H1 (cell line): Measurements from ENCODE around the gene TTC33. TPM values are rescaled to one million over a fixed set of nuclear protein-coding genes. Genes with fewer than 3 reads are reported as not detected.

Source experiments
- CTCF ChIA-PET: fragments of 300-600 bp; sonication (Branson Sonifier 250); formaldehyde crosslinking; loops from one replicate; lab custom pipeline; 2021; ENCODE audit not compliant: partially characterized antibody; lab: Charles Lee
- POLR2A ChIA-PET: fragments of 300-600 bp; sonication (Branson Sonifier 250); formaldehyde crosslinking; loops from one replicate; lab custom pipeline; 2021; ENCODE audit warnings: inconsistent platforms; ENCODE audit not compliant: partially characterized antibody; lab: Charles Lee
- DNase-seq, 2 experiments: peaks; one replicate each; pipeline versions ENCODE4 v3.0.0 to v3.0.0-alpha.2; 2010 to 2022; ENCODE audit warnings: low spot score in 2 of 2, low read depth in 1 of 2, mixed read lengths in 1 of 2
- FAIRE-seq: peaks from 2 replicates; lab custom pipeline; 2011; peaks lifted over from hg19 to GRCh38; lab: Jason Lieb, UNC
- H2AFZ ChIP-seq: 2 replicates; pipeline ENCODE4 v1.8.1; 2012; ENCODE audit warnings: low read length, inconsistent platforms
- H2AK5ac ChIP-seq: 2 replicates; pipeline ENCODE4 v1.6.1; 2013; ENCODE audit warnings: low read depth, low read length
- H2BK120ac ChIP-seq: replicated peaks from 2 replicates; pipeline ENCODE3; 2013; ENCODE audit warnings: low read depth, low read length, inconsistent platforms
- H2BK12ac ChIP-seq: 2 replicates; pipeline ENCODE4 v1.6.1; 2013; ENCODE audit warnings: low read depth, low read length
- H2BK15ac ChIP-seq: 2 replicates; pipeline ENCODE4 v1.6.1; 2013; ENCODE audit warnings: low read length
- H2BK20ac ChIP-seq: 2 replicates; pipeline ENCODE4 v1.6.1; 2013; ENCODE audit warnings: low read length
- H2BK5ac ChIP-seq: 2 replicates; pipeline ENCODE4 v1.6.1; 2013; ENCODE audit warnings: low read depth, low read length
- H3K14ac ChIP-seq: 2 replicates; pipeline ENCODE4 v1.6.1; 2013; ENCODE audit warnings: inconsistent platforms; ENCODE audit not compliant: insufficient read length
- H3K18ac ChIP-seq: 2 replicates; pipeline ENCODE4 v1.6.1; 2013; ENCODE audit warnings: low read length; ENCODE audit errors: extremely low read depth
- H3K23ac ChIP-seq: 2 replicates; pipeline ENCODE4 v1.6.1; 2013; ENCODE audit warnings: inconsistent platforms; ENCODE audit not compliant: insufficient read length
- H3K23me2 ChIP-seq: 2 replicates; pipeline ENCODE4 v1.6.1; 2013; ENCODE audit warnings: low read depth, low read length
- H3K27ac ChIP-seq: 2 replicates; pipeline ENCODE4 v1.6.1; 2011; ENCODE audit warnings: low read depth, low read length, inconsistent platforms
- H3K27me3 ChIP-seq, 4 experiments: replicated peaks in 1 of 4; 1 replicate in 1 of 4; 2 replicates in 3 of 4; pipeline versions ENCODE4 v1.6.1 to v1.8.1; 2011 to 2013; ENCODE audit warnings: low read length in 3 of 4, mild to moderate bottlenecking in 3 of 4, inconsistent platforms in 2 of 4, mixed read lengths in 2 of 4, moderate library complexity in 1 of 4; ENCODE audit not compliant: control insufficient read depth in 3 of 4, insufficient read depth in 3 of 4; ENCODE audit errors: extremely low read depth in 1 of 4
- H3K36me3 ChIP-seq, 4 experiments: 2 replicates each; pipeline versions ENCODE4 v1.6.1 to v1.8.1; 2011 to 2013; ENCODE audit warnings: mild to moderate bottlenecking in 4 of 4, low read length in 3 of 4, moderate library complexity in 2 of 4, control low read depth in 1 of 4, inconsistent platforms in 1 of 4; ENCODE audit not compliant: insufficient read depth in 4 of 4, control insufficient read depth in 2 of 4
- H3K4ac ChIP-seq: replicated peaks from 2 replicates; pipeline ENCODE3; 2013; ENCODE audit warnings: low read length, low read depth, mixed read lengths, inconsistent platforms; ENCODE audit not compliant: insufficient read length
- H3K4me1 ChIP-seq, 4 experiments: replicated peaks in 1 of 4; 1 replicate in 1 of 4; 2 replicates in 3 of 4; pipeline versions ENCODE4 v1.6.1 to v1.8.1; 2011 to 2013; ENCODE audit warnings: low read length in 3 of 4, inconsistent platforms in 2 of 4, mixed read lengths in 1 of 4; ENCODE audit not compliant: insufficient read depth in 4 of 4, control insufficient read depth in 3 of 4
- H3K4me2 ChIP-seq, 2 experiments: 2 replicates each; pipeline versions ENCODE4 v1.6.1 to v1.8.1; 2011 to 2013; ENCODE audit warnings: low read depth in 2 of 2, low read length in 2 of 2, control low read depth in 1 of 2, inconsistent platforms in 1 of 2, mild to moderate bottlenecking in 1 of 2; ENCODE audit not compliant: insufficient read depth in 1 of 2
- H3K4me3 ChIP-seq, 4 experiments: fragments of 200-600, 300-600 bp in 1 of 4; sonication (generic), shearing (Covaris generic), sonication (Bioruptor Twin) in 1 of 4; 2 replicates each; pipeline versions ENCODE4 v1.5.1 to v1.8.1; 2011 to 2016; ENCODE audit warnings: low read length in 4 of 4, low read depth in 3 of 4, control low read depth in 2 of 4, inconsistent platforms in 2 of 4, mild to moderate bottlenecking in 2 of 4, mixed read lengths in 1 of 4, moderate library complexity in 1 of 4; ENCODE audit not compliant: insufficient read depth in 2 of 4; ENCODE audit errors: extremely low read depth in 1 of 4
- H3K56ac ChIP-seq: replicated peaks from 2 replicates; pipeline ENCODE3; 2013; ENCODE audit warnings: low read depth, mild to moderate bottlenecking, mixed read lengths, low read length, inconsistent platforms; ENCODE audit not compliant: insufficient read length
- H3K79me1 ChIP-seq: 2 replicates; pipeline ENCODE4 v1.6.1; 2013; ENCODE audit warnings: low read depth, low read length, control low read depth
- H3K79me2 ChIP-seq, 2 experiments: 2 replicates each; pipeline versions ENCODE4 v1.6.1 to v1.8.1; 2012 to 2013; ENCODE audit warnings: low read length in 2 of 2, mild to moderate bottlenecking in 2 of 2, inconsistent platforms in 1 of 2; ENCODE audit not compliant: insufficient read depth in 2 of 2, control insufficient read depth in 1 of 2
- H3K9ac ChIP-seq, 4 experiments: replicated peaks in 1 of 4; 1 replicate in 1 of 4; 2 replicates in 3 of 4; pipeline versions ENCODE4 v1.6.1 to v1.8.1; 2011 to 2013; ENCODE audit warnings: low read depth in 3 of 4, low read length in 3 of 4, control low read depth in 2 of 4, mild to moderate bottlenecking in 2 of 4, moderate library complexity in 2 of 4, inconsistent platforms in 1 of 4; ENCODE audit errors: extremely low read depth in 1 of 4
- H3K9me3 ChIP-seq, 2 experiments: 2 replicates each; pipeline versions ENCODE4 v1.6.1 to v1.8.1; 2012 to 2013; ENCODE audit warnings: mild to moderate bottlenecking in 2 of 2, moderate library complexity in 2 of 2, control low read depth in 1 of 2, inconsistent platforms in 1 of 2, low read depth in 1 of 2, low read length in 1 of 2, mixed read lengths in 1 of 2; ENCODE audit not compliant: insufficient read depth in 2 of 2
- H4K20me1 ChIP-seq, 2 experiments: replicated peaks in 1 of 2; 2 replicates each; pipeline versions ENCODE3 to v1.8.1; 2011 to 2013; ENCODE audit warnings: inconsistent platforms in 2 of 2, low read length in 2 of 2, mild to moderate bottlenecking in 1 of 2; ENCODE audit not compliant: insufficient read depth in 2 of 2, control insufficient read depth in 1 of 2
- H4K5ac ChIP-seq: 2 replicates; pipeline ENCODE4 v1.6.1; 2013; ENCODE audit warnings: low read length, low read depth, mixed read lengths, inconsistent platforms; ENCODE audit not compliant: insufficient read length
- H4K8ac ChIP-seq: 2 replicates; pipeline ENCODE4 v1.8.0; 2013; ENCODE audit warnings: mild to moderate bottlenecking, moderate library complexity, low read length, inconsistent platforms; ENCODE audit not compliant: insufficient read depth; ENCODE audit errors: extremely low read depth
- H4K91ac ChIP-seq: replicated peaks from 2 replicates; pipeline ENCODE3; 2013; ENCODE audit warnings: low read length, mixed read lengths, inconsistent platforms; ENCODE audit not compliant: insufficient read length
- ATF2 ChIP-seq: IDR thresholded peaks from 2 replicates; pipeline ENCODE4 v1.6.1; 2012; ENCODE audit warnings: low read length, inconsistent platforms
- ATF3 ChIP-seq: IDR thresholded peaks from 2 replicates; pipeline ENCODE4 v1.6.1; 2011; ENCODE audit warnings: low read depth, mild to moderate bottlenecking, low read length; ENCODE audit not compliant: insufficient read depth
- CEBPB ChIP-seq: IDR thresholded peaks from 2 replicates; pipeline ENCODE4 v1.6.1; 2012; ENCODE audit warnings: low read depth, low read length
- CREB1 ChIP-seq: IDR thresholded peaks from 2 replicates; pipeline ENCODE4 v1.6.1; 2012; ENCODE audit warnings: inconsistent platforms
- EGR1 ChIP-seq: IDR thresholded peaks from 2 replicates; pipeline ENCODE4 v1.6.1; 2011; ENCODE audit warnings: low read depth, low read length, borderline replicate concordance
- JUND ChIP-seq: IDR thresholded peaks from 2 replicates; pipeline ENCODE4 v1.6.1; 2011; ENCODE audit warnings: mild to moderate bottlenecking, improper control_type of control experiment, low read length
- POLR2AphosphoS5 ChIP-seq: IDR thresholded peaks from 2 replicates; pipeline ENCODE4 v1.6.1; 2011; ENCODE audit warnings: low read depth, low read length
- RBBP5 ChIP-seq: IDR thresholded peaks from 2 replicates; pipeline ENCODE4 v1.7.1; 2012; ENCODE audit warnings: low read depth, mild to moderate bottlenecking, inconsistent platforms, low read length, moderate library complexity, borderline replicate concordance
- SAP30 ChIP-seq: fragments of 300-600 bp; sonication (generic); IDR thresholded peaks from 2 replicates; pipeline ENCODE4 v1.7.1; 2012; ENCODE audit warnings: low read length, moderate library complexity, mild to moderate bottlenecking, inconsistent platforms; ENCODE audit not compliant: insufficient read depth, insufficient replicate concordance
- USF2 ChIP-seq: IDR thresholded peaks from 2 replicates; pipeline ENCODE4 v1.6.1; 2011; ENCODE audit warnings: low read length, improper control_type of control experiment
- ZNF274 ChIP-seq: IDR thresholded peaks from 2 replicates; pipeline ENCODE4 v1.7.0; 2012; ENCODE audit warnings: low read length, borderline replicate concordance; ENCODE audit errors: extremely low read depth
- WGBS, 2 experiments: shearing (Covaris generic) in 1 of 2; methylation state at CpG; one replicate each; pipeline versions ENCODE4 v1.1.6 to v1.1.7; 2013 to 2015; ENCODE audit warnings: low lambda C conversion rate in 2 of 2, mixed read lengths in 2 of 2, inconsistent platforms in 1 of 2, low coverage in 1 of 2, missing lambda C conversion rate in 1 of 2; ENCODE audit not compliant: insufficient replicate concordance in 2 of 2, insufficient coverage in 1 of 2, insufficient read length in 1 of 2; ENCODE audit errors: extremely low coverage in 1 of 2, missing lambda C conversion rate in 1 of 2; 5-methylcytosine and 5-hydroxymethylcytosine counted together
- polyA plus RNA-seq, 7 experiments: library from polyadenylated mRNA; depleted of rRNA in 3 of 7; stranded (reverse) in 5 of 7; unstranded in 2 of 7; fragments of >200 nt in 5 of 7; fragments of 200-250 nt in 2 of 7; gene quantifications; 1 replicate in 5 of 7; 2 replicates in 1 of 7; 4 replicates in 1 of 7; pipeline versions ENCODE4 v1.2.1 to v1.2.3, GENCODE V29; 2011 to 2013; ENCODE audit warnings: missing spikeins in 2 of 7, mixed read lengths in 2 of 7
- total RNA-seq: library from RNA; stranded (reverse); fragmentation: NEBNext Ultra II Directional; extraction: Animal tissue kit (Norgen Biotek cat#: 25700); gene quantifications from 2 replicates; pipeline ENCODE4 v1.2.1, GENCODE V29; 2021

The TTC33 gene
- total and polyA plus RNA-seq, 2 of the 8 experiments (the other 6 are each of a cell fraction or from before 2014, with no cell fraction given), result 1.2 to 12.6 TPM

- no peak overlapping the region for H3K4me3 ChIP-seq
- FAIRE-seq (no peak), DNase-seq (no peak)
- no peak overlapping the region for H2AK5ac ChIP-seq
- H3K23me2 ChIP-seq, result no peaks in the 10 kb centered on the region
- H3K56ac ChIP-seq, result no peak overlapping the region
- no peak overlapping the region for H2BK15ac ChIP-seq
- H2BK120ac ChIP-seq, result no peak overlapping the region
- CTCF ChIA-PET, result interaction anchor here (1.0 to 2.0 kb wide), 8 partner anchors 10 to 91 kb away, joined by 3 to 6 read pairs (median 4); partner anchors contain the start of gene TTC33
- H3K9me3 ChIP-seq, result no peaks in the 10 kb centered on the region
- POLR2A ChIA-PET, result interaction anchor here (1.2 to 4.4 kb wide), 2 partner anchors 11 to 43 kb away, joined by 3 to 23 read pairs; partner anchors contain the start of gene PRKAA1
- no peak overlapping the region for H2BK12ac ChIP-seq
- 92% methylated on average over 1 of the region's 1 CpG; no CpG with 5 or more reads in 1 of the 2 experiments for WGBS, 2 experiments
- H3K4me2 ChIP-seq, result no peak overlapping the region
- H3K27ac ChIP-seq, result no peak overlapping the region
- no peak overlapping the region for H2AFZ ChIP-seq
- H3K79me2 ChIP-seq, result peaks cover 4 to 98% of the 10 kb centered on the region in 2 experiments; a peak in 3 of 4 replicates
- no peak overlapping the region for H4K8ac ChIP-seq
- no peaks in the 10 kb centered on the region for H3K4me1 ChIP-seq
- no peaks in the 10 kb centered on the region for H3K79me1 ChIP-seq
- H3K36me3 ChIP-seq, result no peaks in the 10 kb centered on the region
- no peak overlapping the region for H2BK20ac ChIP-seq
- H3K4ac ChIP-seq, result no peak overlapping the region
- H4K20me1 ChIP-seq, result peaks cover 5 to 10% of the 10 kb centered on the region in 2 experiments
- no peak overlapping the region for H4K5ac ChIP-seq
- no peaks in the 10 kb centered on the region for H3K27me3 ChIP-seq
- no peak overlapping the region for H4K91ac ChIP-seq
- no peak overlapping the region for H2BK5ac ChIP-seq
- H3K14ac ChIP-seq, result no peak overlapping the region
- H3K9ac ChIP-seq, result no peak overlapping the region
- no peak overlapping the region for H3K23ac ChIP-seq
- no peak overlapping the region for H3K18ac ChIP-seq
- no peak for TF ChIP-seq CREB1
- no peak for TF ChIP-seq ZNF274
- no peak for TF ChIP-seq EGR1
- no peak for TF ChIP-seq CEBPB
- no peak for TF ChIP-seq POLR2AphosphoS5
- TF ChIP-seq SAP30, result no peak
- no peak for TF ChIP-seq JUND
- no peak for TF ChIP-seq USF2
- no peak for TF ChIP-seq ATF2
- no peak for TF ChIP-seq RBBP5
- TF ChIP-seq ATF3, result no peak
Observed at GRCh38 chr5:40787986-40788385, 32.2 kb upstream of the TTC33 start.
